Globus pallidus (tissue), 1 donor: ENCODE data around the gene SZT2.

ENCODE experiments used
- DNase-seq: peaks from one replicate; pipeline ENCODE4 v3.0.0-alpha.2; 2015; ENCODE audit warnings: low spot score

The SZT2 gene

DNA sequence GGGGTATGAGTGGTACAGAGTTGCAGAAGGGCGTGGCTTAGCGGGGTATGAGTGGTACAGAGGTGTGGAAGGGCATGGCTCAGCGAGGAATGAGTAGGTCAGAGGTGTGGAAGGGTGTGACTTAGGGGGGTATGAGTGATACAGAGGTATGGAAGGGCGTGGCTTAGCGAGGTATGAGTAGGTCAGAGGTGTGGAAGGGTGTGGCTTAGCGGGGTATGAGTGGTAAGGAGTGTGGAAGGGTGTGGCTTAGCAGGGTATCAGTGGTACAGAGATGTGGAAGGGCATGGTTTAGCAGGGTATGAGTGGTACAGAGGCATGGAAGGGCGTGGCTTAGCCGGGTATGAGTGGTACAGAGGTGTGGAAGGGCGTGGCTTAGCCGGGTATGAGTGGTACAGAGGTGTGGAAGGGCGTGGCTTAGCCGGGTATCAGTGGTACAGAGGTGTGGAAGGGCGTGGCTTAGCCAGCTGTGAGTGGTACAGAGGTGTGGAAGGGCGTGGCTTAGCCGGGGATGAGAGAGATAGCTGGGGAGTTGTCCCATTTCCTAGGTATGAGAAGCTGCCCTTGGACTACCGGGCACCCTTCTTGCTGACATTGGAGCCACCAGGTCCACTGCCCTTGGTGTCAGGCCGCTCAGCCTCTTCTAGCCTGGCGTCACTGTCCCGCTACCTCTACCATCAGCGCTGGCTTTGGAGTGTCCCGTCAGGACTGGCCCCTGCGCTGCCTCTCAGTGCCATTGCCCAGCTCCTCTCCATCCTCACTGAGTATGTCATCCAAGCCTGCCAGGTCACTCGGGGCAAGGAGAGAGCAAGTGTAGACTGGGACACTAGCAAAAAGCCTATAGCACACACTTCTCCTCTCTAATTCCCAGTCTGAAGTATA is 34.2 kb downstream of the SZT2 start:
- DNase-seq: no peak

DNA sequence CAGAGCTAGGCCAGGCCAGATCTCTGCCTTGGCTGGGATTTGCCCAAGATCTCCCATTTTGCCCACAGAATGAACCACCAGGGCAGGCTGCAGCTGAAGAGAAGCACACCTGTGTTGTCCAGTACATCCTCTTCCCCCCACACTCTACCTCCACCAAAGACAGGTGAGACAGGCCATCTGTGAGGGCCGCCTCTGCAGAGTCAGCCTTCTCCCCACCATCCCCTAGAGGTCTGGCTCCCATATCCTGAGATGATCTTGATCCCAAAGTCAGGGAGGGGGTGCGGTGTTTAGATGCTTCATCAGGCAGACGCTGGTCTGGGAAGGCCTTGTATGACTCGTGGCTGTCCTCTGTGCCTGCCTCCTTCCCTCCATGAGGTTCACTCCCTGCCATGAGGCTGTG is 35.3 kb downstream of the SZT2 start:
- DNase-seq: no peak

DNA sequence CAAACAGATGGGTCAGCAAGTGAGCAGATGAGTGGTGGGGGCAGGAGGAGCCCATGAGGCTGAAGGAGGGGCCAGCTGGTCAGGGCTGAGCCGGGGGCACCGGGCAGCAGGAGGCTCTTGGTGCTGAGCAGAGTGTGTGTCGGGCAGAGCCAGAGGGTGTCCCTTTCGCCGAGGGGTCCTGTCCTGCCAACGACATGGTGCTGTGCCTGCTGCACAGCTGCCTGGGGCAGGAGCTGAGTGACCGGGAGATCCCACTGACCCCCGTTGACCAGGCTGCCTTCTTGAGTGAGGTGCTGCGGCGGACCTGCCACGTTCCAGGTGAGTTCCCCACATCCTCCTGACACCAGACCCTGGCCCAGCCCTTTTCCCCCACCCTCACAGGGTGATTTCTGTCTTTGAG is 36.5 kb downstream of the SZT2 start:
- DNase-seq: no peak

DNA sequence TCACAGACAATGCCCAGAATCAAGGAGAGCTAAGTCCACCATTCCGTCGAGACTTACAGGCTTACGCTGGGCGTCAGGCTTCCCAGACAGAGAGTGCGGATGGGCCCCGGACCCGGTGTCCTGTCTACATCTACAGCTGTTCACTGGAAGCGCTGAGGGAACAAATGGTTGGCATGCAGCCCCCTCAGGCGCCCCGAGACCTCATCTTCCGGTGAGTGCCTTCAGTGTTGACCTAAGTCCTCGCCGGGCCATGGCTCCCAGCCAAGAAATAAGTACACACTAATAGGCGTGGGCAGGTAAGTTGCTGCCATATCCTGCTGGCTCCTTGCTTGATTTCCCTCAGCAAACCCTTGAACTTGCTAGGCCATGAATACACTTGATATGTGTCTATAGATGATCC is 37.8 kb downstream of the SZT2 start:
- no peak for DNase-seq

DNA sequence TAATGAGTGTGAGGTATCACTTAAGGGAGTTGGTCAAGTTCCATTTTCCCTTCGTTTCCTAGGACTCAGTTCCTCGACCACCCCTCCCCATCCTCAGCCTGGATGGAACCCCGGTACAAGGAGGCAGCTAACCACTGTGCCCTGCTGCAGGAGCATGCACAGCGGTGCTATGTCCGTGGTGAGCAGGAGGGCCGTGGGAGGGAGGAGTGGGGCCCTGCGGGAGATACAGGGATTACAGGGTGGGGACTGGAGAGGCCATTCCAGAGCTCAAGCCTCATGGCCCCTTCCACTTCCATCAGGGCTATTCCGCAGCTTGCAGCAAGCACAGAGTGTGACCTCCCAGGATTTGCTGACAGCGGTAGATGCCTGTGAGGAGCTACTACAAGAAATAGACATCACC is 38.2 kb downstream of the SZT2 start:
- no peak for DNase-seq

DNA sequence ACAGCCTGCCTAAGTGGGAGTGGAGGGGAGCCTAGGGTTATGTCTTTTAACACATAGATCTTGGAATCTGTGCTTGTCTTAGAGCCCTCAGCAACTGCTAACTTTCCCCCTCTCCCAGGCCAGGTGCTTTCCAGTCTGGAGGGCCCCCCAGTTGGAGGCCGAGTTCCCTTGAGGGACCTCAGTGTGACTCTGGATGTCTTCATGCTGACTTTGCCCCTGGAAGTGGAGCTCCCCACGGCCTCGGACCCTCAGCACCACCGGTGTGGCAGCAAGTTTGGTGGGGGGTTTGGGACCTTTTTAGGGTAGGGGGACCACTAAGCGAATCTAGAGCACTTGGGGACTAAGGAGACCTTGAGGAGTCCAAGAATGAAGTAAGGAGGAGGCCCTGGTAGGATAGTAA is 41.1 kb downstream of the SZT2 start:
- no peak for DNase-seq

DNA sequence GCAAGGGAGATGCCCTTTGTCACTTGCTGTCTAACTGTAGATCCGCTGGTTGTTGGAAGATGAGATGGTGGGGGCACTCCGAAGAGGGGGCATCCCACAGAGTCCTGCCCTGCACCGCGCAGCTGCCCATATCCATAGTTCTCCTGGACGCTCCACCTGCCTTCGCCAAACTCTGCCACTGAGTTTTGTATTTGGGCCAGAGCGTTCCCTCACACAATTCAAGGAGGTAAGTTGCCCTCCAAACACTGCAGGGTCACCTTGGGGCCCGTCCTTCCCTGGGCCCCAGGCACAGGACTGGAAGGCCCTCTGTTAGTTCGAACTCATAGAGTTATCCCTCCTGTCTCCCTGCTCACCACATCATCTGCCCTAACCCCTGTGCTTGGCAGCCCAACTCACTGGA is 42.0 kb downstream of the SZT2 start:
- DNase-seq: no peak

DNA sequence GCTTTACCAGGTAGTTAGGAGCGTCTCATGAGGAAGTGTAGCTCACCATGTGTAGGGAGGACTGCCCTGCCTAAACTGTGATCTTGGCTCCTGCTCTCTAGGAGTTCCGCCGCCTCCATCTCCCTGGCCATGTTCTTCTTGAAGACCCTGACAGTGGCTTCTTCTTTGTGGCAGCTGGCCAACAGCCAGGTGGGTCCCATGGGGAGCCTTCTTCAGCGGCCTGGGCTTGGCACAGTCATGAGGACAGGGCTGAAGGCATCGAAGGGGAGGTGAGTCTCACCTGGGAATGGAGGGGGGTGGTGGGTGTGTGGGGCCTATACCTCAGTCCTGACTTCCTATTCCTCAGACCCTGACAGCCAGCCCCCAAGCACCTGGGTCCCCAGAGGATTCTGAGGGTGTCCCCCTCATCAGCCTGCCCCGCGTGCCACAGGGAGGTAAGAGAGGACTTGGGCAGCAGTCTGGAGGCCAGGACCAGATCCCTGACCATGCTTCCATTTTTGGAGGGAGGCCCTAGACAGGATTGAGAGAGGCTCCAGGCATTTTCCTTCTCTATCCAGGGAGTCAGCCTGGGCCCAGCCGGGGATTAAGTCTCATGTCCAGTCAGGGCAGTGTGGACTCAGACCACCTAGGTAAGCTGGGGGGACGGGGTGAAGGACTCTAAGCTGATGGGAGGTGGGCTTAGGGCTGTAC is 42.6 kb downstream of the SZT2 start:
- no peak for DNase-seq

DNA sequence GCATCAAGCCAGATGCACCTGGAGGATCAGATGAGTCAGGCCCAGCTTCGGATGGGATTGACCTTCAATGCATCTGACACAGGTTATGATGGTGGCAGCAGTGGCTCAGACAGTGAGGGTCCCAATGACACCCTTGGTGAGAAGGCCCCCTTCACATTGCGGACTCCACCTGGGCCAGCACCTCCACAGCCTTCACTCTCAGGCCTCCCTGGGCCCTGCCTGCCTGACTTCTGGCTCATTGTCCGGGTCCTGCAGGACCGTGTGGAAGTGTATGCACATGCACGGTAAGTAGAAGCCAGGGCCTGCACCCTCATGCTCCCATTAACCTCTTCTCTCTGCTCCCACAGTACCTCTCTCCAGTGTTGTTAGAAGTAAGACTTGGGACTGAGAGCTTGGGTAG is 43.2 kb downstream of the SZT2 start:
- no peak for DNase-seq

DNA sequence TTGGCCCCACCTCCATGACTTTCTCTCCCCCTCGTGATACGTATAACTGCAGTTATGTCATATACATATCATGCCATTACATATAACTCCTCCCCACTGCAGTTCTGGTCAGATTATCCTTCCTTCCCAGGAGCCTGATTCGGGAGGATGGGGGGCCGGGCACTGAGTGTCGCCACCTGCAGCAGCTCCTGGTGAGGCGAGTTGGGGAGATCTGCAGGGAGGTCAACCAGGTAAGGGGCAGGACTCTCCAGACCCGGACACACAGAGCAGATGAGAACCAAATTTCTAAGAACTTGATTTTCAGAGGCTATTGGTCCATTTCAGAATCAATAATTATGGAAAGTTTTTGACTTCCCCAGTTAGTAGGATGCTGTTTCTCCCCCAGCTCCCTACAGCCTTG is 44.6 kb downstream of the SZT2 start:
- DNase-seq: no peak

DNA sequence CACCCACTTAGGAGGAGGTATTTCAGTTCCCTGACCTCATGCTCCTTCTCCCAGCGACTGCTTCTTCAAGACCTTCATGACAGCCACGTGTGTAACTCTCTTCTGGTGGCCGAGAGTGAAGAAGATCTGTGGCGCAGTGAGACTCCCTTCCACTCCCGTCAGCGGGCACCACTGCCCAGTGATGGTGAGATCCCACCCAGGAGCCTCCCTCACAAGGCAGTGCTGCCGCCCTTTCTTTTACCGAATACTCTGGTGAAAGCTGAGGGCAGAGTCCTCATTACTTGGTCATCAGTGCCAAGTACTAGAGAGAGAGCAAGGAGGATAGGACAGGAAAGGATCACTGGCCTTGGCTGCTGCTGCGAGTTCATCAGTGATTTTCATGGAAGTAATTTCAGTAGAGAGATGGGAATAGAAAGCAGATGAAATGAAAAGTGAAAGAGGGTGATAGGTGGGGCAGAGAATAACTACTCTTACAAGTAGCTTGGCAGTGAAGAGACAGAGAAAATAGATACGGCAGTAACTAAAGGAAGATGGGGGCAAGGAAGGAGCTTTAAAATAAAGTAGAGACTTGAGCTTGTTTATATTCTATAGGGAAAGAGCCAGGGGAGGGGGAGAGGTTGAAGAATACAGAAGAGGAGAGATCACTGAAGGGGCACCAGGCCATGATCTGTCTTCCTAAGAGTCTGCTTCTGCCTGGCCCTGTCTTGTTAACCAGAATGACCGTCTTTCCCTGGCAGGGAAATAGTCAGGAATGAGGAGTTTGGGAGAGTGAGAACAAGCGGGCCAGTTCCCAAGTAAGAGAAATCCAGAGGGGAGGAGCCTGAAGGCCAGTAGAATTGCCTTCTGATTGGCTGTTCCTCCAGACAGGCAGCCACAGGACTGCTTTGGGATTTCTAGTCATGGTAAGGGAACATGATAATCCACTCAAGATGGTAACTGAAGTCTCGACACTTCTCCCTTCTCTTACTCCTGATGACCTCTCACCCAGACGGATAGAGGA is 45.7 kb downstream of the SZT2 start:
- no peak for DNase-seq

DNA sequence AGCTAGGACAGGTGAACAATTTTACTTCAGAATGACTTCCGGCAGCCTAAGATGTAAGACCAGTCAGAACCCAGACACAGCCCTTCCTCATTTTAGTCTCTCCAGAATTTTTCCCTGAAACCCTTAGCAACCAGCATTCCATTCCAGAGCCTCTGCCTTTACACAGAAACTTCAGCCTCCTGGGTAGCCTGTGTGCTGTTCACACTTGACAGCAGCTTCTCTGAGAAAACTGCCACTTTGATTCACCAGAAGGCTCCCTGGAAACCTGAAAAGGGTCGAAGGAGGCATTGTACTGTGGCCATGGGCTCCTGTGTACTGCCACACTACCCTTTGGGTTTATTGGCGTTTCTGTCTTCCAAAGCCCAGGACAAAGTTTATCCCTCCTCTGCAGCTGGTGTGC is 46.7 kb downstream of the SZT2 start:
- DNase-seq: no peak

DNA sequence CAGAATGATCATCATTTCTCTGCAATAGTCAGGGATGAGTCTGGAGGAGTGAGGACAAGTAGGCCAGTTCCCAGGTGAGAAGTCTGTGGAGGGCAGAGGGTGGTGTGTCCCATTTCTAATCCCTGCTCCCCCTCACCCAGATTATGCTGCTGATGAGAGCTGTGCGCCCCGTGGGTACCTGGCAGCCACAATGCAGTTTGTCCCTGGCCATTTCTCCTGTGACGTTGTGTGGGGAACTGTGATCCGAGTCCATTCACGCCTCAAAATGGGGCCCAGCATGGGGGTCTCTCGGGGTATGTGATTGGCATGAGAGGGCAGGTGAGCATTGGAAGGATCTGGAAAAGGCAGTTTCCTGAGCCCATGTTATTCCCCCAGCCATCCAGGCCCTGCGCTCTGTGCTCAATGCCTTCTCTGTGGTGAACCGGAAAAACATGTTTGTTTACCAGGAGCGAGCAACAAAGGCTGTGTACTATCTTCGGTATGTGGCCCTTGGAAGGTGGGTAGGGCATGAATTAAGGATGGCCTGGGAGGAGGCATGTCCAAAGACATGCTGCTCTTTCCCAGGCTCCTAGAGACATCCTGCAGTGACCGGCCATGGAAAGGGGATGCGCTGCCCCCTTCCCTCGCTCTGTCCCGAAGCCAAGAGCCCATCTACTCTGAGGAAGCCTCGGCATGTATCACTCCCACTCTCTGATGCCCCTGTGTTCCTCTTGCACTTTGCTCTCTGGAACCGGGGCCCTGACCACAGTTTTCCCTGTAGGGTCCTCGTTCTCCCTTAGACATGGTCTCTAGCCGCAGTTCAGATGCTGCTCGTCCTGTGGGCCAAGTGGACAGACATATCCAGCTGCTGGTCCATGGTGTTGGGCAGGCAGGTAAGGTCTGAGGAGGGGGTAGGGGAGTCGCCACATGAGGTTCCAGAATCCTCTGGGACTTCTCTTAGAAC is 47.6 kb downstream of the SZT2 start:
- no peak for DNase-seq

DNA sequence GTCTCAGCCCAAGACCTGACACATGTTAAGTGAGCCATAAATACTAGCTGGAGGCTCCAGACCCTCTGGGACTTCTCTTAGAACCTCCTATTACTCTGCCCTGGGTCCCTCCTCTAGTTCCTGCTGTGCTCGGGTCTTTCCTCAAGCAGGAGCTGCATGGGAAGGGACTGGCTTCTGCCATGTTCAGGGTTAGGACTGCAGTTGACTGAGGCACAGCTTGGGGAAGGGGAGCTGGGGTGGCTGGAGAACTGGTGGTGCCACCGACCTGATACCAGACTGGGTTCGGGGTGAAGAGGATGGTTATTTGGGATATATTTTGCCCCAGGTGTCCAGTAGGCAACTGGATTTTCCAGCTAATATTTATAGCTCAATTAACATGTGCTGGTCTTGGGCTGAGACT is 48.3 kb downstream of the SZT2 start:
- no peak for DNase-seq

DNA sequence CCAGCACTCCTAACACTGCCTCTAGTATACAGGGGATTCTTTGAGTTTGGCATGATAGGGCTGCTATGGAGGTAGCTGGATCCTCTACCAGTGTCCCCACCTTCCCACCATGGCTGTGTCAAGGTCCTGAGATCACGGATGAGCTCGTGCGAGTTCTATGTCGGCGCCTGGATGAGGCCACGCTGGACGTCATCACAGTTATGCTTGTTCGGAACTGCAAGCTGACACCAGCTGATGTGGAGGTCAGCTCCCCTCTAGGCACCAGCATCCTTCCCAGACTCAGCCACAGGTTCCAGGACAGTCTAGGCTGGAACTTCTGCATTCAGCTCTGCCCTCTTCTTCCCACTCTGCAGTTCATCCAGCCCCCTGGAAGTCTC is 48.9 kb downstream of the SZT2 start:
- DNase-seq: no peak

DNA sequence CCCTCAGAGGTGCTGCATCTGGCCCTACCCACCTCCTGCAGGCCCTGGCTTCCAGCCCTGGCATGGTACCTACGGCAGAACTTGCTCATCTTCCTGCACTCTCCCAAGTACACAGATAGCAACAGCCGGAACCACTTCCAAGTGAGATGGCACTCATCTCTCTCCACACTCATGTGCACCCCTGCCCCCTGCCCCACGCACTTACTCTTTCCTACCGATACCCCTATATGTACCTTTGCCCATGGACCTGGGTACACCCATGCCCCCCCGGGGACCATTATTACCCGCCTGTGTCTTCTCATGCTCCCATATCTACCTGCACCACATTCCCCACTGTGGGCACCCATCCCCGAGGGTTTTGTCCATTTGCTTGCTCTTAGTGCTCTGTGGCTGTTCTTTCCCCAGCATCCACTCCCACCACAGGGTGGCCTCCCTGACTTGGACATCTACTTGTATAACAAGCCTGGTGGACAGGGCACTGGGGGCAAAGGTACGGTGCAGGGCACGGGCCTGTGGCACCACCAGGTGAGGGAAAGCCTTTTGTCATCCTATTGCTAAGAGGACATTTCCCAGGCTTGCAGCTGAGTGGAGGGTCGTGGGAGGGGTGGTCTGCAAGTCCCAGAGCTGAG is 49.4 kb downstream of the SZT2 start:
- DNase-seq: no peak

DNA sequence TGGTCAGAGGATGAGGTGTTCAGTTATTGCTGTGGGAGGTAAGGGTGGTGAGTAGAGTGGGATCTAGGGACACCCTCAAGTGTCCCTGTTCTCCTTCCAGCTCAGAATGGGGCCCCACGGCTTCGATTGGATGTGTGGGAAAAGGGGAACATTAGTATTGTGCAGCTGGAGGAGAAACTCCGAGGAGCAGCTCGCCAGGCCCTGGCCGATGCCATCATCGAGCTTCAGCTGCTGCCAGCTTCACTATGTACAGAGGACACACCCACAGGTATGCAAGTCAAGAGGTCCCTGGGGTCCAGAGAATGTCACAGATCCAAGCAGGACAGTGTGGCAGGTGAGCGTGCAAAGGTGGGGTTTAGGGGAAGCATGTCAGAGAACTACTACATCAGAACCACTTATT is 50.1 kb downstream of the SZT2 start:
- DNase-seq: no peak

DNA sequence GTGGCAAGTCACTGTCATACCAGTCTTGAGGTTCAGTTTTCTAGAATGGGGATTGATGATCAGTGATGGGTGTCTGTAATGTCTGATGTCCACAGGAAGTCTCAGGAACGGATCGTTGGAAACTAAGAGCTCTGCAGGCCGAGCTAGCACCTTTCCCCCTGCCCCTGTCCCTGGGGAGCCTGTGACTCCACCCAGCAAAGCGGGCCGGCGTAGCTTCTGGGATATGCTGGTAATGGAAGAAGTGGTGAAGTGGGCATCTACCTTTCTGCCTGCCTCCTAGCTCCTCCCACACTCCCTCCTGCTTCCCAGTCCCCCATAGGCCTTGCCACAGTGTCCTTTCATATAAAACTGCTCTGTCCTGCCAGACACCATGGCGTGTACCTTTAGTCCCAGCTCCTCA is 50.7 kb downstream of the SZT2 start:
- no peak for DNase-seq

DNA sequence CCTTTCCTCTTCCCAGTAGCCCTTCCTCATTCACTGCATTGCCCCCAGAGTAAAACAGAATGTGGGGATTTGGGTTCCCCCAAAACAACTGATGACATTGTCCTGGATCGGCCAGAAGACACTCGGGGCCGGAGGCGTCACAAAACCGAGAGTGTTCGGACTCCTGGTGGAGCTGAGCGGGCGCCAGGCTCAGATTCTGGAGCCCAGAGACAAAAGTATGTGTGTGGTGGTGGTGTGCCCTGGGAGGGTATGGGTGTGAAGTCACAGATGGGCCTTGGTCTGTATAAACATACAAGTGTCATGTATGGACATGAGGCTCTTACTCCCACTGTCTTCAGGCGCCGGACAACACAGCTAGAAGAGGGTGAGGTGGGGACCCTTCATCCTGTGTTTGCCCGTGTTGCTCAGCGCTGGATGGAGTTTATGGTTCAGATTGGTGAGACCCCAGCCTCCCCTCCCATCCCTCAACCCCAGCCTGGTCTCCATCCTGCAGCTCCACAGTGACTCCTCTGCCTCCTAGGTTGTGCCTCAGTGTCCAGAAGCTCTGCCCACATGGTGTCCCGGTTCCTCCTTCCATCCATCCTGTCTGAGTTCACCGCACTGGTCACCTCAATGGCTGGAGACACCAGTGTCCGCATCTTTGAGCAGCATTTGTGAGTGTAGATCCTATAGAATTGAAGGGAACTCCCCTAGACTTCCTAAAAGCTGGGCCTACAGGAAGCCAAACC is 51.6 kb downstream of the SZT2 start:
- no peak for DNase-seq
